ENCODE data around the gene WDR11.

WDR11 gene

DNA sequence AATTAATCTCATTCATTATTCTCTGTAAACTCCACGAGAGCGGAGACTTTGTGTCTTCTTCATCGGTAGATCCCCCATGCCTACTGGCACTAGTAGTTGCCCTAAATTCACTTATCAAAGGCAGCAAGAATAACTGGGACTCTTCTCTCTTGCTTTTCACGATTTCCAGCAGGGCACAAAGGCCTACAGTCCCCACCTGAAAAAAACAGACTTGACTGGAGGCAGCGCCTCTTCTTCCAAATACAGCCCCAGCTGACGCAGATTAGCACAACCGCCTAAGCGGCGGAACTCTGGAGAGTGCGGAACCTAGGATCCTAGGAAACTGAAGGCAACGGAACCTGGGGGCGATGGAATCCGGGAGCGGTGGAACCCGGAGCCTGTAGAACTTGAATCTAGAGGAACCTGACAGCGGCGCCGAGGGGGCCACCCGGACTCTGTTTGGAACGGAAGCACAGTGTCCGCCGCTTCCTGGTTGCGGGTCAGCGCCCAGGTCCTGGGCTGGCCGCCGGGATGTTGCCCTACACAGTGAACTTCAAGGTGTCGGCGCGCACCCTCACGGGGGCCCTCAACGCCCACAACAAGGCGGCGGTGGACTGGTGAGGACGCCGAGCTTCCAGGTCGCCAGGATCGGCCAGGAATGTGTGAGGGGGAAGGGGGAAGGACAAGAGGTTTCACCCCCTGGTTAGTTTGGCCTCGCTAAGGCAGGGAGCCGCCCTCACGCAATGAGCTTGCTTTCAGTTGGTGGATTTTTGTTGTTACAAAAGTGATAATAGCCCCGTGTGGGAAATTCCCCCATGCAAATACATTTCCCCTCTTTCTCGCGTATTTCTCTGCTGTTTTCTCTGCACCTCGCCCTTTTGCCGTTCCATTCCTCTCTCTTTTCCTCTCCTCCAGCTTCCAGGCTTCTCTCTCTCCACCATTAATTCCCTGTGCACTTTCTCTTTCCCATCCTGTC, at the start of gene WDR11:
Gene WDR11 (plus strand): TSS at position 452 of the 955 bp plus-strand sequence. CDS start 59 bp downstream, at position 511.
- DNase-seq (ENCODE audit: low spot score) = peak; percentile 90

DNA sequence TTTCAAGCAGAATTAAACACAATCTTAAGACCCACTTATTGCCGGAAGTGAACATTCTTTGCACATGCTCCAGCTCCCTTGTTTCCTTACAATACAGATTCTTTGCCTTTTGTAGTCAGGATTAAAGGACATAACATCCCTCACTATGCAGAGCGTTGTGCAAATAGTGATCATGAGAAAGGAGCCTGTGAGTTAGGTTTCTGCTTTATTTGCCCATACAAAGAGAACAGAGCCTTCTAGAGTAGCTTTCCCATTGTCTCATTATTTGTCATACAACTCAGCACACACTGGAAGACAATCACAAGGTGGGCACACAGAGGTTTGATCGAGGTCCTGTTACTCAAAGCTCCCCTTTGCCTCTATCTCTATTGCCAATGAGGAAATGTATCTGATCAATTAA, 48.2 kb upstream of the WDR11 start:
- DNase-seq (ENCODE audit: low spot score) = no peak

DNA sequence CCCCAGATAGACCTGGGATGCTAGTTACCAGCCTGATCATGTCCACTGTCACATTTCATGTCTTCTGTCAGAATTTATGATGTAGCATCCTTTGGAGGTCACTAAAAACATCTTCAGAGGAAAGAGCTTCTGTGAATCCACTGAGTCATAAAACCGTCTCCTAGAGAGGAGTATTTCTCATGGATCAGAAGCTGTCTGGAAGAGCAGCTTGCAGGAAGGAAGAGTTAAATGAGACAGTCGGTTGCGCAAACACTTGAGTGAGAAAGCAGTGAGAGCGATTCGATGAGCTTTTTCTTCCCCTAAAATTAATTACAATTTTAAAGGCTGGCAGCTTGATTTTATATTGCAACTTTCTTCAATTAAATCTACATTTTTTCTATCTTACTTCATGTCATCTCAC, 47.2 kb upstream of the WDR11 start:
- no peak for DNase-seq (ENCODE audit: low spot score)

GRCh38 chr10:120805014-120805812, 45.9 kb upstream of the WDR11 start:
- DNase-seq (ENCODE audit: low spot score) = no peak

GRCh38 chr10:120806081-120806480, 45.1 kb upstream of the WDR11 start:
- no peak for DNase-seq (ENCODE audit: low spot score)

DNA sequence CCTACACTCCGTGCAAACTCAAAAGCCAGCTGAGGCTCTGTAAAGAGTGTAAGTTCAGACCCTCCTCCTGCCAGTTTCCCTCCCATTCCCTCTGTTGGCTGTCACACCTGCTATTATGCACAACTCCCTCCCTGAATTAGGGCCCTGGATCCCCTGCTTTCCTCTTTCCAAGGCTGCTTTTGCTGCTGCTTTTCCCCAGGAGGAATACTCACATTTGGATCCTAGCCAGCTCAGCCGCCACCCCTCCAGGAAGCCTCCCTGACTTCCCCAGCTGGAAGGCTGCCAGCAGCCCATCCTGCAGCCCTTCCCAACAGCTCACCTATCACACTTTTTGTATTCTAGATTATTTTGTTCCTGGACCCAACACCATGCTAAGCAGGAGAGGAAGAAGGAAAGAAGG, 40.9 kb upstream of the WDR11 start:
- no peak for DNase-seq (ENCODE audit: low spot score)

- no peak for DNase-seq (ENCODE audit: low spot score)
These were observed 38.1 kb upstream of the WDR11 start for GRCh38 chr10:120813085-120813484.

- DNase-seq (ENCODE audit: low spot score) = no peak
These were observed 32.9 kb upstream of the WDR11 start for GRCh38 chr10:120818301-120818700.

GRCh38 chr10:120819366-120819765, 31.8 kb upstream of the WDR11 start:
- DNase-seq (ENCODE audit: low spot score) = no peak

DNA sequence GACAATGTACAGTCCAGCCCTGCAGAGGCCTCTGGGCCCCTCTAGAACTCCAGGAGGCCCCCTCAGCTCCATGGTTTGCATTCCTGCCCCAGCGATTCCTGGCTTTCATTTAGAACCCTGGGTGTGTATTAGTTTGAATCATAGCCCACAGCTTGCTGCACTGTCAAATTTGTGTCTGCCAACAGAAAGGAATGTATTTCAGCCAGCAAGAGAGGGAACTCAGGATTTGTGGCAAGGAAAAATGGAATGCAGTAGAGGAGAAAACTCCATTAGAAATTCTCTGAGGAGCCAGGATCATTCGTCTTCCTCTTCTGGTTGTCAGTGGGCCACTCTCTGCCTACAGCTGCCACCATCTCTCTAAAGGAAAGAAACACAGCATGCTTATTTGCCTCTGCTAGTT, 27.9 kb upstream of the WDR11 start:
- DNase-seq (ENCODE audit: low spot score) = no peak

GRCh38 chr10:120824881-120825309, 26.3 kb upstream of the WDR11 start:
- peak; percentile 16 for DNase-seq (ENCODE audit: low spot score)

DNA sequence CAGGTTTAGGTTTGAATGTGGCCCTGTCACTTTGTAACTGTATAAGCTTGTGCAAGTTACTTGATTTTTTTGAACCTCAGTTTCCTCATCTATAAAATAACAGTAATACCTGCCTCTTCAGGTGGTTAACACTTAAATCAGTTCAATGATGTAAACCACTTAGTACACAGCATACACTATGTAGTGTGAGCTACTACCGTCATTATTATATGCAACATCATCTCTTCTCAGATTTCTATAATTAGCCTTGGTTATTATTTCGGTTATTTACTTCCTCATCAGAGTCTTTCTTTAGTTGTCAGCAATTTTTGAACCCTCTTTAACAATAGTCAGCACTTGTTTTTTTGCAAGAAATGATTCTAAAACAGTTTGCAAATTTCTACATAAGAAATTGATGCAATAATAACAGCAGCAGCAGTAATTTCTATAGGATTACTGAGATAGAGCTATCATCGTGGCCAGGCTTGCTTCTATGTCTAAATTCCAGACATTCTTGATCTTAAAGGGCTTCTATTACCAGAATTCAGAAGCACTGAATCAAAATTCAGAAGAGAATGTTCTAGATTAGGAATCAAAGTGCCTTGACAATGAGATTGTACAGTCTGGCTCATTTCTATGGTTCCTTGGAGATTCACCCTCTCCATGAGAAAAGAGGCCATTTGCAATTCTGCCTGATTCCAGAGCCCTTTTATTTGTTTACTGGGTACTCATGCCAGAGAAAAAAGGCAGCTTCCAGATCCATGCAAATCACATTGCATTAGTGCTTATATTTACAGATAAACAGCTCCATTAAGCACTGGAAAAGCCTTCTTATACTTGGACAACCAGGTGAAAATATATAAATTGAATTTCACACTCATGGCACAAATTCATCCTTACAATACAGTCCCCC, 25.0 kb upstream of the WDR11 start:
- no peak for DNase-seq (ENCODE audit: low spot score)

DNA sequence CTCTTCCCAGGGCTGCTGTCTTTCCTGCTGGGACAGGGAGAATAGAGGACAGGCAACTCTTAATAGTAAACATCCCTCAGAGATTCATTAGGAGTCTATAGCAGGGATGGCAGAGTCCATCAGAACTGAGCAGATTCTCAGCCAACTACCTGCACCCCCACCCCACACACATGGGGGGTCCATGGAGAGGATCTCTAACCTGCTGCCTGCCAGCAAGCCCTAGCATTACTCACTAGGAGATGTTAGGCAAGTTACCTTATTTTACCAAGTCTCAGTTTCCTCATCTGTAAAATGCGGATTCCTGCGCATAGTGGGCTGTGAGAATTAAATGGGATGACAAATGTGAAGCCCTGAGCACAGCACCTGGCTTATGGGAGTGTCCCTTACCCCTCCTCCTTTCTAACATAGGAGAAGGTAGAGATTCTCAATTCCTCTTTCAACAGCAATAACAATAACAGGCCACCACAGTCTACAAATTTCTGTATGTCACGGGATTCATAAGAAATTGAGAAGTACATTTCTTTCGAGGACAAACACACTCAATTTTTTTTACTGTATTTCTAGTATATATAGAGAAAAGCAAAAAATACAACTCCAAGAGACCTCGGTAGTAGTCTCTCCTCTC, 23.8 kb upstream of the WDR11 start:
- no peak for DNase-seq (ENCODE audit: low spot score)

- no peak for DNase-seq (ENCODE audit: low spot score)
These were observed 22.3 kb upstream of the WDR11 start for GRCh38 chr10:120828763-120829319.

DNA sequence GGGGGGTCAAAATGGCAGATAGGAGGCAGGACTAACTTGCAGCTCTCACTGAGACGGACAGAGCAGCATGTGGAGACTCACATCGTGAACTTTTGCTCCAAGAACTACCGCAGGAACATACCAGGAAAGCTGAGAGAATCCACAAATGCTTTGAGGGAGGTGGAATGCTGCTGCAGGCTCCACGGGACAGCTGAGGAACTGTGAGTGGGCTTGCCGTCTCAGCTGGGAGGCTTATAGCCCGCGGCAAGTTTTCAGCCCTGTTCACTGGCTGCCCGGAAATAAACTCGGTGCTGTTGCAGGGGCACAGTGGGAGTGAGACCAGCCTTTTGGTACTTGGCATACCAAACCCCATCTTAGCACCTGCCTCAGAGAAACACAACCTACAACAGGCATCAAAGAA, 19.1 kb upstream of the WDR11 start:
- no peak for DNase-seq (ENCODE audit: low spot score)

- no peak for DNase-seq (ENCODE audit: low spot score)
These were observed 17.8 kb upstream of the WDR11 start for GRCh38 chr10:120833222-120833928.

- no peak for DNase-seq (ENCODE audit: low spot score)
These were observed 15.6 kb upstream of the WDR11 start for GRCh38 chr10:120835603-120836002.

DNA sequence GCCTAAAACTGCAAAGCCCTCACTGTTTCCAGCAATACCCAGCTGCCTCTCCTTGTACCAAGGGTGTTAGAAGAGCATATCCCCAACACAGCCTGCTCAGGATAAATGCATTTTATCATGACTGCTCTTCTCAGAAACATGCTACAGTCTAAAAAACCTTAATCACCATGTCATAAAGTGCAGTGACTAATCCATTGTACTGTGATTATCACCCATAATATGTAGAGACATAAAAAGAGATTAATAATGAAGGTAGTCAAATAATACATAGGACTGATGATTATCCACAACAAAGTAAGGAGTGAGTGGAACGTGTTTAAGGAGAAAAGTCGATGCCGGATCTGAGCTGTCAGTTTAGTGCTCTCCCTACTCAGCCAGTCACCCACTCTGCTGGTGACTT, 12.2 kb upstream of the WDR11 start:
- DNase-seq (ENCODE audit: low spot score) = no peak

- peak; percentile 89 for DNase-seq (ENCODE audit: low spot score)
These were observed 9.5 kb upstream of the WDR11 start for GRCh38 chr10:120841522-120842189.

DNA sequence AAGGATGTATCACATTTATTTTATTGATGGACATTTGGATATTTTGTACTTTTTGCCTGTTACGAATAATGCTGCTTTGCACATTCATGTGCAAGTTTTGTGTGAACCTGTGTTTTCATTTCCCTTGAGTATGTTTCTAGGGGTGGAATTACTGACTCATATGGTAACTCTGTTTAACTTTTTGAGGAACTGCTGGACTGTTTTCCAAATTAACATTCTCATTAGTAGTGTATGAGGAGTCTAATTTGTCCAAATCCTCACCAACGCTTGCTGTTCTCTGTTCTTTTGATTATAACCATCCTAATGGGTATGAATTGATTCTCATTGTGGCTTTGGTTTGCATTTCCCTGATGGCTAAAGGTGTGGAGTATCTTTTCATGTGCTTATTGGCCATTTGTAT, 3.2 kb downstream of the WDR11 start:
- no peak for DNase-seq (ENCODE audit: low spot score)

Data from SW480 (cell line).